Cardiac fibroblast (primary cell): ENCODE measurements around the gene EIF4E.
A peak's percentile ranks its signal among the peaks of the same experiment; 100 is the strongest.

Experiments used
- DNase-seq, 2 donors: peaks; one replicate each; pipeline versions ENCODE4 v3.0.0 to v3.0.0-alpha.2; 2010; ENCODE audit warnings: low read depth in 2 of 2
- H3K4me3 ChIP-seq, 2 donors: replicated peaks in 1 of 2; 1 replicate in 1 of 2; 2 replicates in 1 of 2; pipeline ENCODE4 v1.5.1; 2011; ENCODE audit warnings: low read depth in 2 of 2, low read length in 2 of 2, mild to moderate bottlenecking in 2 of 2, moderate library complexity in 1 of 2
- TF ChIP-seq, protein P1 (sequence below): IDR thresholded peaks from one replicate; pipeline ENCODE4 v1.5.1; 2011; ENCODE audit warnings: low read depth, mild to moderate bottlenecking, low read length, inconsistent platforms

EIF4E gene

DNA sequence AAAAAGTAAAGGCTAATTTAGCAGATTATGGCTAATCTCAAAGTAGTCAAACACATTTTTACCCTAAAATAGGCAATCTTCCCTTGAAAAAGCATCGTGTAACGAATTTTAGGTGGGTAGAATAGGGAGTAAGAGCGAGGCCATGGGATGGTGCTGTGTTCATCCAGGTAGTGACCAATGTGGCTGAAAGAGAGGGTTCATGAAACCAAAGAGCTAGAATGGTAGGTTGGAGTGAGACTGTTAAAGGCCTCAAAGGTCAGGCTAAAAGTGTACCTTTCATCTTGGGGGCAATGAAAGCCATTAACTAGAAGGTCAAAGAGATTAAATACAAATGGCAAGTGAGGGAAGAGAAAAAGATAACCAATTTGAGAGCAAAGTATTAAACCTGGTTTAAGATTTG lies 23.6 kb downstream of the EIF4E start:
- DNase-seq, result no peak

DNA sequence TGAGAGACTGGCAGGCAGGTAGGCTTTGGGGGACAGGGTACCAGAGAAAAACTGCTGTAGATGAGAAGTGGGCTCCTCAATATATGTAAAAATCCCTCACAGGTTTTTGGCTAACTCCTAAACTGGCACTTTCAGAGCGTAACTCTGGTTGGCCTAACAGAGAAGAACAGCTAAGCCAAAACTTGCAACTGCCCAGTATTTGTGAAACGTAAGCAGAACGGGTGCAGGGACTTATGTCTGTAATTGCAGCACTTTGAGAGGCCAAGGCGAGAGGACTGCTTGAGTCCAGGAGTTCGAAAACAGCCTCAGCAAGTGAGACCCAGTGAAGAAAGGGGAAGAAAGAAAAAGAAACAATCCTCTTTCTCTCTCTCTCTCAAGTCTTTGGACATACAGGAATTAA lies 25.0 kb downstream of the EIF4E start:
- H3K4me3 ChIP-seq, result no peak overlapping the region
- TF ChIP-seq, protein P1, sequence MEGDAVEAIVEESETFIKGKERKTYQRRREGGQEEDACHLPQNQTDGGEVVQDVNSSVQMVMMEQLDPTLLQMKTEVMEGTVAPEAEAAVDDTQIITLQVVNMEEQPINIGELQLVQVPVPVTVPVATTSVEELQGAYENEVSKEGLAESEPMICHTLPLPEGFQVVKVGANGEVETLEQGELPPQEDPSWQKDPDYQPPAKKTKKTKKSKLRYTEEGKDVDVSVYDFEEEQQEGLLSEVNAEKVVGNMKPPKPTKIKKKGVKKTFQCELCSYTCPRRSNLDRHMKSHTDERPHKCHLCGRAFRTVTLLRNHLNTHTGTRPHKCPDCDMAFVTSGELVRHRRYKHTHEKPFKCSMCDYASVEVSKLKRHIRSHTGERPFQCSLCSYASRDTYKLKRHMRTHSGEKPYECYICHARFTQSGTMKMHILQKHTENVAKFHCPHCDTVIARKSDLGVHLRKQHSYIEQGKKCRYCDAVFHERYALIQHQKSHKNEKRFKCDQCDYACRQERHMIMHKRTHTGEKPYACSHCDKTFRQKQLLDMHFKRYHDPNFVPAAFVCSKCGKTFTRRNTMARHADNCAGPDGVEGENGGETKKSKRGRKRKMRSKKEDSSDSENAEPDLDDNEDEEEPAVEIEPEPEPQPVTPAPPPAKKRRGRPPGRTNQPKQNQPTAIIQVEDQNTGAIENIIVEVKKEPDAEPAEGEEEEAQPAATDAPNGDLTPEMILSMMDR, result no peak
- DNase-seq, result no peak

More for the DNA sequence above, 23.6 kb downstream of the EIF4E start:
- TF ChIP-seq, protein P1, result no peak
- H3K4me3 ChIP-seq, result no peak overlapping the region

DNA sequence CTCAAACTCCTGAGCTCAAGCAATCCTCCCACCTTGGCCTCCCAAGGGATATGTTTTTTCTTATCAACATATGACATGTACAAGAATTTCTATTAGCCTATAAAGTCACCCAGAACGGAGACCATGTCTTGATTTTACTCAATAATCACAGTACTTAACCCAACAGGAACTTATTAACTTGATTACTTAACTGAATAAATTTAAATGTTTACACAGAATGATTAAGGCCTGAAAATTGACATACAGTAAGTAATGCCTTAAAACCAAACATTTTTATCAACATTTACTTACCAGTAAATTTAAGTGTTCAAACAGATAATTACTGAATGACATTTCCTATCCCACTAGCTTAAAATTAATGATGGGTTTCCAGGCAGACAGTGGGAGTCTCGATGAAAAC lies 25.4 kb downstream of the EIF4E start:
- no peak for DNase-seq
- TF ChIP-seq, protein P1, result no peak
- no peak overlapping the region for H3K4me3 ChIP-seq

DNA sequence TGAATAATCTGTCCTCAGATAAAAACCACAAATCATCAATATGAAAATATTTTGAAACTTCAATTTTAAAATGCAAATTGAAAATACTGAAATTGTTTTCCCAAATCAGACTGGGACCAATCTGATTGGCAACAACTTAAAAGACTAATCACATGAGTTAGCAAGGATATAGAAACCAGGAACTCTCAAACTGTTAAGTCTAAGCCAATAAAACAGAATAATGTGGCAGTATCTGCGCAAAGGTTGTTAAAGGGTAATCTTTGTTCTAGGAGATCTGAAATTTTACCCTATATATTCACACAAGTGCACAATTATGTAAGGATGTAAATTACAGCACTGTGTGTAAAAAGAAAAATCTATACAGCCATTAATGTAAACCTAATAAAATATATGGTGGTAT lies 29.7 kb downstream of the EIF4E start:
- no peak for DNase-seq
- TF ChIP-seq, protein P1, result no peak
- no peak overlapping the region for H3K4me3 ChIP-seq

DNA sequence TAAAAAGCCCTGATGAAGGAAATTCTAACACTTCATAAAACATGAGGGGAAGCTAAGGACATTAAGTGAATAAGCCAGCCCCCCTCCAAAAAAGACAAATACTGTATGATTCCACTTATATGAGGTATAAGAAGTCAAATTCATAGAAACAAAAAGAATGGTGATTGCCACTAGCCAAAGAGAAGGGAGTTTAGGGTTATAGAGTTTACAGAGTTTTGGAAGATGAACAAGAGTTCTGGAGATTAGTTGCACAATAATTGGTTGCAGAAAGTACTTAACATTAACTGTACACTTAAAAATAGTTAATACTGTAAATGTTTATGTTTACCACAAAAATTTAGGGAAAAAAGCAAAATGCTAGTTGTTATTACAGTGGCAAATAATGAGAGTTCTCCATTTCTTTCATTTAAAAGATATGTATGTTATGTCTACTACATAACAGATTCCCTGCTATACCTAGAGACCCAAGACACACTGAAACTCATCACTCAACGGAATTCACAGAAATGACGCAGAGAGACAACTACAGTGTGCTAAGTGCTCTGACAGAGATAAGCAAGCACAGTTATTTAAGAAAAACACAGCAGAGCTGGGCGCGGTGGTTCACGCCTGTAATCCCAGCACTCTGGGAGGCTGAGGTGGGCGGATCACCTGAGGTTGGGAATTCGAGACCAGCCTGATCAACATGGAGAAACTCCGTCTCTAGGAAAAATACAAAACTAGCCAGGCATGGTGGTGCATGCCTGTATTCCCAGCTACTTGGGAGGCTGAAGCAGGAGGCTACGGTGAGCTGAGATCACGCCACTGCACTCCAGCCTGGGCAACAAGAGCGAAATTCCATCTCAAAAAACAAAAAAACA lies 37.2 kb downstream of the EIF4E start:
- TF ChIP-seq, protein P1, result no peak
- DNase-seq, result peak in 1 of 2 donors; percentile 25
- H3K4me3 ChIP-seq, result no peak overlapping the region

DNA sequence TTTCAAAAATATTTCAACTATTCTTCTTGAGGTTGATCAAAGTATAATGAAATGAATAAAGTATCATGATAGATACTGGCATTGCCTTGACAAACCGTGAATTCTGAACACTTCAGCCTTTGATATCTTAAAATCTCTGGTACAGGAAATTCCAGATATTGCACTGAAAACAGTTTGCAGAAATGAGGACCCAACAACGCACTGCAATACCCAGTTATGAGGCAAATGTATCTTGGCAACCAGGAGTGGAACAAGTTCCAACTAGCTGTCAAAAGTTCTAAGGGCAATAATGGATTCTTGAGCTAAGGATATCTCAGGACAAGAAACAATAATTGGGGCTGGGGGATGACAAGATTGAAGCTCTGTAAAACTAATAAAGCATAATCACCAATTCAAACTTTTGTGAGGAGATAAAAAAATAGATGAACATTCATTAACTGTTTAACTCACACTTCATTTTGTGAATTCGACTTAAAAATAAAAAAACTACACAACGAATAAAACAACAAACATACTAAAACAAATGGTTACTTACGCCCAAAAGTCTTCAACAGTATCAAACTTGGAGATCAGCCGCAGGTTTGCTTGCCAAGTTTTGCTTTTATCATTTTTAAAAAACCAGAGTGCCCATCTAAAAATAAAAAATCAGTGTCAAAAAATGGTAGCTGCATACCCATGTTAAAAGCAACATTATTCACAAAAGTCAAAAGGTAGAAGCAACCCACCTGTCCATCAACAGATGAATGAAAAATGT lies 38.1 kb downstream of the EIF4E start:
- no peak overlapping the region for H3K4me3 ChIP-seq
- TF ChIP-seq, protein P1, result no peak
- peak; percentile 15 to 81 for DNase-seq
